Dermis blood vessel endothelial cell (primary cell): ENCODE results near the gene CMPK2. TPM values are rescaled to one million over a fixed set of nuclear protein-coding genes. Genes with fewer than 3 reads are reported as not detected.

ENCODE experiments used
- DNase-seq: peaks from one replicate; pipeline ENCODE4 v3.0.0; 2010
- total RNA-seq: library from RNA; depleted of rRNA; stranded (reverse); fragments of >200 nt; gene quantifications from 2 replicates; pipeline ENCODE4 v1.2.3, GENCODE V29; 2014

Gene CMPK2
- total RNA-seq, 1 donor from 2014 or later: 1.9 TPM

GRCh38 chr2:6808426-6808825 is 57.3 kb downstream of the CMPK2 start:
- DNase-seq: no peak

DNA sequence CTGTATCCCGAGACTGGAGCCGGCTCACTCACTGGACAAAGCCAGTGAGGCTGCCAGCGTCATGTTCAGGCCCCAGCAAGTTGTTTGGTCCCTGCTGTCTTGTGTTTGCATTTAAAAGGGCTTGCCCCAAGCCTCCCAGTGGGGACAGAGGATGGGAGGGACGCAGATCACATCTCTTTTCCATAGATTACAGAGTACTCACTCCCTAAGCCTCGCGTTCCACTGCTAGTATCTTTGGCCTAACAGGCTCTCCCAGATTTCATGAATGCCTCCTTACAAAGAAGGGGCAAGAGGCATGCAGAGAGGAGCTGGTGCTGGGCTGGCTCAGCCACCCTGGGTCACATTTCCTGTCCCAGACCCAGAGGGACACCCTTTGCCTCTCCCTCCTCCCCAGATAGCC is 59.1 kb downstream of the CMPK2 start:
- DNase-seq: no peak

- DNase-seq: no peak
These were observed 65.2 kb downstream of the CMPK2 start for GRCh38 chr2:6800553-6800952.

Other genes starting within 250 kb of the CMPK2 start
- gene RSAD2, start 11.9 kb upstream of the CMPK2 start, total RNA-seq: 0.28 and 1.2 TPM in 2 replicates
- gene RNF144A, start 51.5 kb upstream of the CMPK2 start, total RNA-seq: 23.6 and 25.2 TPM in 2 replicates